Gastroesophageal sphincter (tissue), 3 donors: ENCODE measurements around the gene ETDB.

Experiments used
- CTCF ChIP-seq, 4 experiments: fragments of 200-600 bp in 2 of 4; fragments of 450-650 bp in 2 of 4; sonication (generic) in 1 of 4; IDR thresholded peaks; one replicate each; pipeline ENCODE4 v1.5.1; 2017 to 2019; ENCODE audit warnings: antibody characterized with exemption in 4 of 4, mild to moderate bottlenecking in 2 of 4, moderate library complexity in 2 of 4
- EP300 ChIP-seq: sonication (generic); formaldehyde crosslinking; IDR thresholded peaks from one replicate; pipeline ENCODE4 v1.6.1; 2017; ENCODE audit warnings: antibody characterized with exemption, mild to moderate bottlenecking
- POLR2A ChIP-seq, 2 donors: fragments of 450-650 bp; IDR thresholded peaks; one replicate each; pipeline ENCODE4 v1.6.1; 2017; ENCODE audit warnings: antibody characterized with exemption in 2 of 2, mild to moderate bottlenecking in 2 of 2, moderate library complexity in 1 of 2

- peak; percentile 26 to 63 (median 42) for TF ChIP-seq CTCF (IDR thresholded peaks at IDR 0.05)
- TF ChIP-seq EP300 = no peak
- no peak for TF ChIP-seq POLR2A (IDR thresholded peaks at IDR 0.05)
These were observed 34.0 kb downstream of the ETDB start for GRCh38 chrX:135086197-135086854.
